ENCODE results near the gene AHCYL2. TPM values are rescaled to one million over a fixed set of nuclear protein-coding genes. Genes with fewer than 3 reads are reported as not detected.

AHCYL2 gene
- total RNA-seq, 4 donors from 2014 or later, result 22.7 to 41.0 (median 35.7) TPM

DNA sequence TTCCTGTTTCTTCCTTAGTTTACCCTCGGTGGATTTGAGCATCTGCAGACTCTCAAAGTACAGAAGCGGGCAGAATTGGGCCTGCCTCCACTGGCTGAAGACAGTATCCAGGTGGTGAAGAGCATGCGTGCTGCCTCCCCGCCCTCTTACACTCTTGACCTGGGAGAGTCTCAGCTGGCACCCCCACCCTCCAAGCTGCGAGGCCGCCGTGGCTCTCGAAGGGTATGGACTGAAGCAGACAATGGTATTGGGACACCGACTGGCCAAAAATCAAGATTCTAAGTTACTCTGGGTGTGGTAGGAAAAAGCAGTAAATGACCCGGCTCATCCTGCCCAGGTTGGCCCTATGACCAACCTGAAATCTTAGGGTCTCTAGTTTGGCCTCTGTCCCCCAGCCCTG lies 231.6 kb downstream of the AHCYL2 start:
- H3K27me3 ChIP-seq, result no peaks in the 10 kb centered on the region
- in situ Hi-C loops (cut with MboI; ENCODE audit: low sequenced_read_pairs in 4 of 4), result loop anchor here in 1 of 4 donors (25.0 kb wide), 1 partner anchor 244 kb away; no protein-coding TSS in a partner anchor
- H3K36me3 ChIP-seq, result peaks cover 0 to 100% of the 10 kb centered on the region in 2 donors
- no peak overlapping the region for H3K27ac ChIP-seq
- H3K4me3 ChIP-seq, result no peak overlapping the region
- TF ChIP-seq, protein P1, sequence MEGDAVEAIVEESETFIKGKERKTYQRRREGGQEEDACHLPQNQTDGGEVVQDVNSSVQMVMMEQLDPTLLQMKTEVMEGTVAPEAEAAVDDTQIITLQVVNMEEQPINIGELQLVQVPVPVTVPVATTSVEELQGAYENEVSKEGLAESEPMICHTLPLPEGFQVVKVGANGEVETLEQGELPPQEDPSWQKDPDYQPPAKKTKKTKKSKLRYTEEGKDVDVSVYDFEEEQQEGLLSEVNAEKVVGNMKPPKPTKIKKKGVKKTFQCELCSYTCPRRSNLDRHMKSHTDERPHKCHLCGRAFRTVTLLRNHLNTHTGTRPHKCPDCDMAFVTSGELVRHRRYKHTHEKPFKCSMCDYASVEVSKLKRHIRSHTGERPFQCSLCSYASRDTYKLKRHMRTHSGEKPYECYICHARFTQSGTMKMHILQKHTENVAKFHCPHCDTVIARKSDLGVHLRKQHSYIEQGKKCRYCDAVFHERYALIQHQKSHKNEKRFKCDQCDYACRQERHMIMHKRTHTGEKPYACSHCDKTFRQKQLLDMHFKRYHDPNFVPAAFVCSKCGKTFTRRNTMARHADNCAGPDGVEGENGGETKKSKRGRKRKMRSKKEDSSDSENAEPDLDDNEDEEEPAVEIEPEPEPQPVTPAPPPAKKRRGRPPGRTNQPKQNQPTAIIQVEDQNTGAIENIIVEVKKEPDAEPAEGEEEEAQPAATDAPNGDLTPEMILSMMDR (IDR thresholded peaks at IDR 0.05 in 4 of 5, conservative IDR thresholded peaks at IDR 0.05 in 1 of 5), result no peak
- no peak for TF ChIP-seq POLR2A (IDR thresholded peaks at IDR 0.05)
- no peaks in the 10 kb centered on the region for H3K4me1 ChIP-seq
- no peak for ATAC-seq
- no peak for DNase-seq
- intact Hi-C loops (cut with DNase I; ENCODE audit: low total_unique reads), result no loop called here
- H3K9me3 ChIP-seq, result no peaks in the 10 kb centered on the region

DNA sequence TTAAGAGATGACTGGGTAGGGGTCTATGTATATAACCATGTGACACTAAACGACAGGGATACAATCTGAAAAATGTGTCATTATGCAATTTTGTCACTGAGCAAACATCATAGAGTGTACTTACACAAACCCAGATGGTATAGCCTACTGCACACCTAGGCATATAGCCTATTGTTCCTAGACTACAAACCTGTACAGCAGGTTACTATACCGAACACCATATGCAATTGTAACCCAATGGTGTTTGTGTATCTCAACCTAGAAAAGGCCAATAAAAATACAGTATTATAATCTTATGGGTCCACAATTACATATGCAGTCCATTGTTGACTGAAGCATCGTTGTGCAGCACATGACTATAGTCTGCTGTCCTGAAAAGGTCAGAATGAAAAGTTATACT lies 232.3 kb downstream of the AHCYL2 start:
- intact Hi-C loops (cut with DNase I; ENCODE audit: low total_unique reads), result no loop called here
- in situ Hi-C loops (cut with MboI; ENCODE audit: low sequenced_read_pairs in 4 of 4), result loop anchor here in 1 of 4 donors (25.0 kb wide), 1 partner anchor 245 kb away; no protein-coding TSS in a partner anchor
- Histone ChIP-seq H3K9me3 (no peaks in the 10 kb centered on the region), H3K27ac (no peak overlapping the region), H3K4me3 (no peak overlapping the region), H3K27me3 (no peaks in the 10 kb centered on the region), H3K36me3 (peaks cover 0 to 100% of the 10 kb centered on the region in 2 donors), H3K4me1 (no peaks in the 10 kb centered on the region)
- DNase-seq (no peak), ATAC-seq (no peak)
- TF ChIP-seq POLR2A (IDR thresholded peaks at IDR 0.05), result no peak
- TF ChIP-seq, protein P1 (IDR thresholded peaks at IDR 0.05 in 4 of 5, conservative IDR thresholded peaks at IDR 0.05 in 1 of 5), result no peak

DNA sequence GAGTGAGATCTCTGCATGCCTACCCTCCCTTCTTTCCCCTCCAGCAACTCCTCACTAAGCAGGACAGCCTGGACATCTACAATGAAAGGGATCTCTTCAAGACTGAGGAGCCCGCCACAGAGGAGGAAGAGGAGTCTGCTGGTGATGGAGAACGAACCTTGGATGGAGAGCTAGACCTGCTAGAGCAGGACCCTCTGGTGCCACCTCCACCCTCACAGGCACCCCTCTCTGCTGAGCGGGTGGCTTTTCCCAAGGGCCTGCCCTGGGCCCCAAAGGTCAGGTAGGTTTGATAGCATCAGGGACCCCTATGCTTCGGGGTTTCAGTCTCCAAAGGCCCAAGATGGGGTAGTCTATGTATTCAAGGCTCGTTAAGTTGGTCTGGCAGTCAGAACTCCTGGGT lies 233.3 kb downstream of the AHCYL2 start:
- no peak for TF ChIP-seq POLR2A (IDR thresholded peaks at IDR 0.05)
- TF ChIP-seq, protein P1 (IDR thresholded peaks at IDR 0.05 in 4 of 5, conservative IDR thresholded peaks at IDR 0.05 in 1 of 5), result no peak
- ATAC-seq, result no peak
- no peaks in the 10 kb centered on the region for H3K9me3 ChIP-seq
- no peak overlapping the region for H3K27ac ChIP-seq
- no peak for DNase-seq
- no peak overlapping the region for H3K4me3 ChIP-seq
- in situ Hi-C loops (cut with MboI; ENCODE audit: low sequenced_read_pairs in 4 of 4), result loop anchor here in 1 of 4 donors (25.0 kb wide), 1 partner anchor 246 kb away; no protein-coding TSS in a partner anchor
- no peaks in the 10 kb centered on the region for H3K4me1 ChIP-seq
- no peaks in the 10 kb centered on the region for H3K27me3 ChIP-seq
- intact Hi-C loops (cut with DNase I; ENCODE audit: low total_unique reads), result no loop called here
- peaks cover 0 to 96% of the 10 kb centered on the region in 2 donors for H3K36me3 ChIP-seq

DNA sequence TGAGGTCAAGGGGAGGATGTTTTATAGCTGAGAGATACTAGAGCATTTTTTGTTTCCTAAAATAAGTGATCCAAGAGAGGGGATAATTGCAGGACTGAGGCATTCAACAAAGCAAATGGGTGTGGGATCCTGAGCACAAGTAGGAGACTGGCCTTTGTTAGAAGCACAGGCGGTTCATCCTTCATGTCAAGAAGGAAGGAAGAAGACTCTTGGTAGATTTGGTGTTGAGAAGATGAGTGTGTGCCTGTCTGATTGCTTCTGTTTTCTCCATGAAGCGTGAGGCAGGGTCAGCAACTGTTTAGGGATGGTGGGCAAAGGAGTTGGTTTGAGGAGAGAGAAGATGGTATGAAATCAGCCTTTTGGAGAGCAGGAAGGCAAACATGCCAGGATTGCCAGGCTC lies 237.0 kb downstream of the AHCYL2 start:
- Histone ChIP-seq H3K36me3 (peaks cover 0 to 64% of the 10 kb centered on the region in 2 donors), H3K27me3 (no peaks in the 10 kb centered on the region), H3K4me1 (peaks cover 15 to 24% of the 10 kb centered on the region in 2 donors), H3K4me3 (no peak overlapping the region), H3K27ac (no peak overlapping the region), H3K9me3 (no peaks in the 10 kb centered on the region)
- ATAC-seq, result no peak
- intact Hi-C loops (cut with DNase I; ENCODE audit: low total_unique reads) (no loop called here), in situ Hi-C loops (cut with MboI; ENCODE audit: low sequenced_read_pairs in 4 of 4) (loop anchor here in 2 of 4 donors (10.0 to 25.0 kb wide), 2 partner anchors 247 to 250 kb away; no protein-coding TSS in a partner anchor)
- TF ChIP-seq, protein P1 (IDR thresholded peaks at IDR 0.05 in 4 of 5, conservative IDR thresholded peaks at IDR 0.05 in 1 of 5), result no peak
- no peak for TF ChIP-seq POLR2A (IDR thresholded peaks at IDR 0.05)
- DNase-seq, result no peak

DNA sequence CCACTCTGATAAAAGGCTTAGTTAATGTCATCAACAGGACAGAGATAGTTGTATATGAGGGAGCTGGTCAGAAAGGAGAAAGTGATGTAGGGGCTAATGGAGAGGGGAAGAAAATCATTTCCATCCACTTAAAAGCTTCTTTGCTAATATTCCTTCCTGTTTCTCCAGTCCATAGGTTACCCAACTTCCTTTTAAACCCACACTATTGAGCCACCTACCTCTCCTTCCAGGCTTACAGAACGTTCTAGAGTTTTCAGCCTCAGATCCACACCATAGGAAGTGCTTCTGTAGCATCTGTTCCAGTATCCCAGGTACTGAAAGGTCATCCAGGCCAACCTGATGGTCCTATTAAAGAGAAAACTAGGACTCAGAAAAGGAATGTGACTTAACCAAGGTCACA lies 237.6 kb downstream of the AHCYL2 start:
- Histone ChIP-seq H3K4me1 (peaks cover 21 to 30% of the 10 kb centered on the region in 2 donors), H3K27ac (no peak overlapping the region), H3K27me3 (no peaks in the 10 kb centered on the region), H3K4me3 (no peak overlapping the region), H3K9me3 (no peaks in the 10 kb centered on the region), H3K36me3 (peaks cover 0 to 57% of the 10 kb centered on the region in 2 donors)
- in situ Hi-C loops (cut with MboI; ENCODE audit: low sequenced_read_pairs in 4 of 4), result loop anchor here in 2 of 4 donors (10.0 to 25.0 kb wide), 2 partner anchors 248 to 250 kb away; no protein-coding TSS in a partner anchor
- DNase-seq (no peak), ATAC-seq (no peak)
- intact Hi-C loops (cut with DNase I; ENCODE audit: low total_unique reads), result no loop called here
- TF ChIP-seq, protein P1 (IDR thresholded peaks at IDR 0.05 in 4 of 5, conservative IDR thresholded peaks at IDR 0.05 in 1 of 5), result no peak
- TF ChIP-seq POLR2A (IDR thresholded peaks at IDR 0.05), result no peak

All from gastrocnemius medialis (tissue), 4 donors.